ENCODE data around the gene PTX4. TPM values are rescaled to one million over a fixed set of nuclear protein-coding genes. Genes with fewer than 3 reads are reported as not detected.

Gene PTX4
- total and polyA plus RNA-seq, 5 donors = 0.09 to 0.28 (median 0.18) TPM; not detected in 2

DNA sequence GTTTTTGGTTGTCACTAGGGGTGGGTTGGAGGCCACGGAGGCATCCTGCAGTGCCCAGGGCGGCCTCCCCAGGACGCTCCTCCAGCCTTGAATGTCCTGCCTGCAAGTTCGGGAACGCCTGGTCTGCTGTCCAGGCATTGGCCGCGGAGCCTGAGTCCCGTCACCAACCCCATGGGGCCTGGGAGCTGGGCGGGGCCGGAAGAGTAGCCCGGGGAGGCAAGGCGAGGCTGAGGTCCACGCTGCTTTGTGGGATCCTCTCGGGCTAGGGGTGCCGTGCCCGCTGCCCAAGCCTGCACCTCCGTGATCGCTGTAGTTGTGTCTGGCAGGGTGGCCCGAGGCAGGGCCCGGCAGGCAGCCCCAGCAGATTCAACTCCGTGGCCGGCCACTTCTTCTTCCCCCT is 17.2 kb upstream of the PTX4 start:
- H3K4me3 ChIP-seq (ENCODE audit: low read length) = no peak overlapping the region
- H3K27me3 ChIP-seq (ENCODE audit: control insufficient read depth, insufficient read depth) = no peaks in the 10 kb centered on the region
- peak in 1 of 3 donors; percentile 55 for DNase-seq
- ATAC-seq = no peak
- H3K27ac ChIP-seq (ENCODE audit: low read length) = no peak overlapping the region
- intact Hi-C loops (cut with DNase I) = no loop called here
- peaks cover 4% of the 10 kb centered on the region for H3K4me1 ChIP-seq (ENCODE audit: control insufficient read depth, insufficient read depth, low read length)
- H3K9me3 ChIP-seq (ENCODE audit: control insufficient read depth, low read length) = no peaks in the 10 kb centered on the region
- WGBS = 91% methylated on average over 22 of the region's 22 CpGs

DNA sequence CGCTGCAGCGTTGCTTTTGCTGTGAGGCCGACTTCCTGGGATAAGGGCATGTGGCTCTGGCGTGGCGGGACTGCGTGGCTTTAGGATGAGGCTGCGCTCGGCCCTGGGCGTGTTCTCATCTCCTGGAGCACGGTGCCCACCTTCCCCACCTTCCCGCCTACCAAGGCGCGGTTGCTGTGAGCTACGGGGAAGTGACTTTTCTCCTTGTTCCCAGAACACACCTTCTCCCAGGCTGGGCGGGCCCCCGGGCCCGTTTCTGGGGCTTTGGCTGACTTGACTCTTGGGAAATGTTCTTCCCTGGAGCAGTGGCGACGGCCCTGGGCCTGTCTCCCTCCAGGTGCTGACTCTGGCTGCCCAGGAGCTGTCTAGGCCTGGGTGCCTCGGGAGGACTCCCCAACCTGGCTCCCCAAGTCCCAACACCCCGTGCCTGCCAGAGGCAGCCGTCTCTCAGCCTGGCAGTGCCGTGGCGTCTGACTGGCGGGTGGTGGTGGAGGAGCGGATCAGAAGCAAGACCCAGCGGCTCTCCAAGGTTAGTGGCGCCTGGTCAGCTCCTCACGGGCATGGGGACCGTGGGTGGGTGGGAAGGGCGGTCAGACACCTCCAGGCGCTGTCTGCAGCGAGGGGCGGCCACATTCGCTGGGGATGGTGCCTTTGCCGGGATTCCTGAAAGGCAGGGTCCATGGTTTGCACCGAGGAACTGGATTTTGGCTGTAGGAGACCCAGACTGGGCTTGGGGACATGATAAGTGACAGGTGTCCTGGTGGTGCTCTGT is 16.5 kb upstream of the PTX4 start:
- WGBS = 95% methylated on average over 37 of the region's 37 CpGs
- ATAC-seq = no peak

DNA sequence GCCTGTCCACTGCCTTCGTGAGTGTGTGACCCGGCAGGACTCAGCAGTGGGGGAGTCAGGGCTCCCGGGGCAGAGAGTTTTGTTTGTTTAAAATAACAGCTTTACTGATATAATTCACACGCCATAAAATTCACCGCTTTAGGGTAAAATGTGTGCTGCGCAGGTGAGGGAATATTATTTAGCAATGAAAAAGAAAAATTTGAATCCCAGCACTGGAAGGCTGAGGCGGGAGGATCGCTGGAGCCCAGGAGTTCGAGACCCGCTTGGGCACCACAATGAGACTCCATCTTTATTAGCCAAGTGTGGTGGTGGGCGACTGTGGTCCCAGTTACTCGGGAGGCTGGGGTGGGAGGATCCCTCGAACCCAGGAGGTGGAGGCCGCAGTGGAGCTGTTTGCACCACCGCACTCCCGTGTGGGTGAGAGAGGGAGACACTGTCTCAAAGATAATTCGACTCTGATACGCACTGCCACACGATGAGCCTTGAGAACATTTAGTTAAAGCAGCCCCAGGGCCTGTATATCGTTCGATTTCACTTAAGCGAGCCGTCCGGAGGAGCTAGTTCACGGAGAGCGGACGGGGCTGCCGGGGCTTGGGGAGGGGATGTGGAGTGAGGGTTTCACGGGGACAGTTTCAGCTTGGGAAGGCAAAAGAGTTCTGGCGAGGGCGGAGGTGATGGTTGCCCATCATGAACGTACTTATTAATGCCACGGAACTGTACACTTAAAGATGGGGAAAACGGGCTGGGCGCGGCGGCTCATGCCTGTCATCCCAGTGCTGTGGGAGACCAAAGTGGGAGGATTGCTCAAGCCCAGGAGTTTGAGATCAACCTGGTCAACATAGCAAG is 14.6 kb upstream of the PTX4 start:
- Histone ChIP-seq H3K27me3 (ENCODE audit: control insufficient read depth, insufficient read depth) (no peaks in the 10 kb centered on the region), H3K27ac (ENCODE audit: low read length) (no peak overlapping the region), H3K9me3 (ENCODE audit: control insufficient read depth, low read length) (no peaks in the 10 kb centered on the region), H3K4me1 (ENCODE audit: control insufficient read depth, insufficient read depth, low read length) (no peaks in the 10 kb centered on the region), H3K4me3 (ENCODE audit: low read length) (no peak overlapping the region)
- intact Hi-C loops (cut with DNase I) = no loop called here
- WGBS = 95% methylated on average over 37 of the region's 37 CpGs
- DNase-seq (no peak), ATAC-seq (no peak)

More for the DNA sequence above, 16.5 kb upstream of the PTX4 start:
- Histone ChIP-seq H3K27me3 (ENCODE audit: control insufficient read depth, insufficient read depth) (no peaks in the 10 kb centered on the region), H3K9me3 (ENCODE audit: control insufficient read depth, low read length) (no peaks in the 10 kb centered on the region), H3K4me3 (ENCODE audit: low read length) (no peak overlapping the region), H3K27ac (ENCODE audit: low read length) (no peak overlapping the region), H3K4me1 (ENCODE audit: control insufficient read depth, insufficient read depth, low read length) (peaks cover 4% of the 10 kb centered on the region)
- intact Hi-C loops (cut with DNase I) = no loop called here
- peak in 2 of 3 donors; percentile 33 to 56 for DNase-seq

DNA sequence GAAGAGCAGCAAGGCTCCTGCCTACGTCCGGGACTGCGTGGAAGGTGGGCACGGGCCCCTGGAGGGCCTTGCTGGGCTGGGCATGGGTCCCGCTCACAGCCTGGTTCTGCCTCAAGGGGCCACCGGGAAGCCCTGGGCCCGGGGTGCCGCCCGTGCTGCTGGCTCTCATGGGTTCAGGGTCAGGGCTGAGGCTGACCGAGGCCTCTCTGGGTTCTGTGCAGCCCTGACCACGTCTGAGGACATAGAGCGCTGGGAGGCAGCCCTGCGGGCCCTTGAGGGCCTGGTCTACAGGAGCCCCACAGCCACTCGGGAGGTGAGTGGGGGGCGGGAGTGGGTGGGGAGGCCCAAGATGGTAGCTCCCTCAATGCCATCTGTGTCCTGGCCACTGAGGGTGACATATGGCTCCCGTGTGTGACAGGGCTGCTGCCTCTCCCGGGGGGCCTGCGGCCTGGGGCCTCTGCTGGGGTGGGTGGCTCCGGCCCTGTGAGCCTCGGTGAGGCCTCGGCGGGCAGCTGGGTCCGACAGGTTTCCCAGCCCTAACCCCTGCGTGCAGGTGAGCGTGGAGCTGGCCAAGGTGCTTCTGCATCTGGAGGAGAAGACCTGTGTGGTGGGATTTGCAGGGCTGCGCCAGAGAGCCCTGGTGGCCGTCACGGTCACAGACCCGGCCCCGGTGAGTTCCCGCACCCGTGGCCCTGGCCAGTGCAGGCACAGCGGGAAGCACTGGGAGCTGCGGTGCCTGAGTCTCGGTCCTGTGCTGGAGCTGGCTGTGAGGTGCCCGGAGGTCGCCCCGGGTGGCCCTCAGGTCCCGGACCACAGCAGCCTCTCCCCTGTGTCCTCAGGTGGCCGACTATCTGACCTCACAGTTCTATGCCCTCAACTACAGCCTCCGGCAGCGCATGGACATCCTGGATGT is 13.6 kb upstream of the PTX4 start:
- intact Hi-C loops (cut with DNase I) = no loop called here
- Histone ChIP-seq H3K4me3 (ENCODE audit: low read length) (no peak overlapping the region), H3K27ac (ENCODE audit: low read length) (no peak overlapping the region), H3K27me3 (ENCODE audit: control insufficient read depth, insufficient read depth) (no peaks in the 10 kb centered on the region), H3K4me1 (ENCODE audit: control insufficient read depth, insufficient read depth, low read length) (no peaks in the 10 kb centered on the region), H3K9me3 (ENCODE audit: control insufficient read depth, low read length) (no peaks in the 10 kb centered on the region)
- ATAC-seq (no peak), DNase-seq (peak in 2 of 3 donors; percentile 42 to 49)
- WGBS = 95% methylated on average over 42 of the region's 42 CpGs

DNA sequence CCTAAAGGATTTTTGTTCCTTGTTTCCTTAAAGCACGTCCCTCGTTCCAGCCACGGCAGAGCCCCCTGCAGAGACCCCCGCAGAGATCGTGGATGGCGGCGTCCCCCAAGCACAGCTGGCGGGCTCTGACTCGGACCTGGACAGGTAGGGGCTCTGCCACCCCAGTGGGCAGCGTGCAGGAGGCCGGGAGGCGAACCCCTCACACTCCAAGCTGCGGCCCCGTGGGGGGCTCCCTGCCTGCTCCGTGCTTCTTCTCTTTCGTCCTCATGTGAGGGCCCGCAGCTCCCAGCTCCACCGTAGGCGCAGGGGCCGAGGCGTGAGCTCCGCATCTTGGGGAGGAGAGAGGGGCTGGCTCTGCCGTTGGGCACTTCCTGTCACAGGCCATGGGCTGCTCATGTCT is 12.9 kb upstream of the PTX4 start:
- no peaks in the 10 kb centered on the region for H3K9me3 ChIP-seq (ENCODE audit: control insufficient read depth, low read length)
- WGBS = 95% methylated on average over 23 of the region's 23 CpGs
- H3K4me3 ChIP-seq (ENCODE audit: low read length) = no peak overlapping the region
- H3K27me3 ChIP-seq (ENCODE audit: control insufficient read depth, insufficient read depth) = no peaks in the 10 kb centered on the region
- ATAC-seq (no peak), DNase-seq (peak in 1 of 3 donors; percentile 53)
- intact Hi-C loops (cut with DNase I) = no loop called here
- no peak overlapping the region for H3K27ac ChIP-seq (ENCODE audit: low read length)
- no peaks in the 10 kb centered on the region for H3K4me1 ChIP-seq (ENCODE audit: control insufficient read depth, insufficient read depth, low read length)

DNA sequence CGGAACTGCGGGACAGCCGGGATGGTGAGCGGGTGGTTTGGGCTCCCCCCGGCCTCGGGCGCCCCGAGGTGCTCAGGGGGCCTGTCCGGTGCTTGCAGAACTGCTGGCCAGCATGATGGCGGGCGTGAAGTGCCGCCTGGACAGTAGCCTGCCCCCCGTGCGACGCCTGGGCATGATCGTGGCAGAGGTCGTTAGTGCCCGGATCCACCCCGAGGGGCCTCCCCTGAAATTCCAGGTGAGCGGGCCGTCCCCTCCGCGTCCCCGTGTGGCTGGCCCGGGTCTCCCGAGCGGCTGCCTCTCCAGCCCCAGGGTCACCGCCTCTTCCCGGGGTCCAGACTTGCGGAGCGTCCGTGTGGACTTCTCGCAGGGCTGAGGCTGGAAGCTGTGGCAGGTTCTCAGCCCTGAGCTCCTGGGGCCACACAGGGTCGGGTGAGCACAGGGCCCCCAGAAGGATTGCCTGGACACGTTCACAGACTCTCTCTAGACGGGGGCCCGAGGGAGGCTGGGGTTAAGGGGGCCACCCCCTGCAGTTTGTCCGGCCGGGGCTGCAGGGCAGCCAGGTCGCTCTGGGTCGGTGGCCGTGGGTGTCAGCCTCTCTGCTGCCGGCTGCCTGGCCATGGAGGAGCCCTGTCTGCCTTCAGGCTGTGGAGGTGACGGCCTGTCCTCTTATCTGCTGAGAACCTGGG is 11.9 kb upstream of the PTX4 start:
- Histone ChIP-seq H3K27me3 (ENCODE audit: control insufficient read depth, insufficient read depth) (no peaks in the 10 kb centered on the region), H3K4me3 (ENCODE audit: low read length) (no peak overlapping the region), H3K27ac (ENCODE audit: low read length) (no peak overlapping the region), H3K4me1 (ENCODE audit: control insufficient read depth, insufficient read depth, low read length) (no peaks in the 10 kb centered on the region), H3K9me3 (ENCODE audit: control insufficient read depth, low read length) (no peaks in the 10 kb centered on the region)
- intact Hi-C loops (cut with DNase I) = no loop called here
- ATAC-seq (no peak), DNase-seq (peak in 2 of 3 donors; percentile 41 to 48)
- WGBS = 93% methylated on average over 44 of the region's 44 CpGs

DNA sequence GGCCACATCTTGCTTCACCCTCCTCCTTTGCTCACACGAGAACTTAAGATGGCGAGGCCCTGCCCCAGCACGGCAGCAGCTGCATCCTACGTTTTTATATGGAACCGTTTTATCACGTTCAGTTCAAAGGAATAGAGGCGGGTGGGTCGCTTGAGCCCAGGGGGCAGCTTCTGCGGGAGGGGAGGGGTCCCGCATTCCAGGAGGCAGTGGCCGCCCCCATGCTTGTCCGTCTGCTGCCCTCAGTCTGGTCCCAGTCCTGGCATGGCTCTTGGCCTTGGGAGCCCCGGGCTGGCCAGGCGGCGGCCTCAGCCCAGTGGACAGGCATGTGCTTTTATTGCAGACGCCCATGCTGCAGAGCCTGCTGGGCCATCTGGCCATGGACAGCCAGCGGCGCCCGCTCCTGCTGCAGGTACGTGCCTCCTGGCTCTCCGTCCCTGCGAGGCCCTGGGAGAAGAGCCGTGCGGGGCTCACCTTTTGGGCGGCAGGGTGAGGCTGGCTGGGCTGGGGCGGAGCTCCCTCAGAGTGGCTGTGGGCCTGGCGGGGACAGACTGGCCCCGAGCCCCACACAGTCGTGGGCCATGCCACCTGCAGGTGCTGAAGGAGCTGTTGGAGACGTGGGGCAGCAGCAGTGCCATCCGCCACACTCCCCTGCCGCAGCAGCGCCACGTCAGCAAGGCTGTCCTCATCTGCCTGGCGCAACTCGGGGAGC is 11.2 kb upstream of the PTX4 start:
- 92% methylated on average over 36 of the region's 36 CpGs for WGBS
- DNase-seq (peak in 2 of 3 donors; percentile 35 to 59), ATAC-seq (no peak)
- no peaks in the 10 kb centered on the region for H3K27me3 ChIP-seq (ENCODE audit: control insufficient read depth, insufficient read depth)
- H3K4me3 ChIP-seq (ENCODE audit: low read length) = no peak overlapping the region
- intact Hi-C loops (cut with DNase I) = loop anchor here in 1 of 4 donors (10.0 kb wide), 1 partner anchor 65 kb away; no protein-coding TSS in a partner anchor
- H3K27ac ChIP-seq (ENCODE audit: low read length) = no peak overlapping the region
- no peaks in the 10 kb centered on the region for H3K4me1 ChIP-seq (ENCODE audit: control insufficient read depth, insufficient read depth, low read length)
- H3K9me3 ChIP-seq (ENCODE audit: control insufficient read depth, low read length) = no peaks in the 10 kb centered on the region

DNA sequence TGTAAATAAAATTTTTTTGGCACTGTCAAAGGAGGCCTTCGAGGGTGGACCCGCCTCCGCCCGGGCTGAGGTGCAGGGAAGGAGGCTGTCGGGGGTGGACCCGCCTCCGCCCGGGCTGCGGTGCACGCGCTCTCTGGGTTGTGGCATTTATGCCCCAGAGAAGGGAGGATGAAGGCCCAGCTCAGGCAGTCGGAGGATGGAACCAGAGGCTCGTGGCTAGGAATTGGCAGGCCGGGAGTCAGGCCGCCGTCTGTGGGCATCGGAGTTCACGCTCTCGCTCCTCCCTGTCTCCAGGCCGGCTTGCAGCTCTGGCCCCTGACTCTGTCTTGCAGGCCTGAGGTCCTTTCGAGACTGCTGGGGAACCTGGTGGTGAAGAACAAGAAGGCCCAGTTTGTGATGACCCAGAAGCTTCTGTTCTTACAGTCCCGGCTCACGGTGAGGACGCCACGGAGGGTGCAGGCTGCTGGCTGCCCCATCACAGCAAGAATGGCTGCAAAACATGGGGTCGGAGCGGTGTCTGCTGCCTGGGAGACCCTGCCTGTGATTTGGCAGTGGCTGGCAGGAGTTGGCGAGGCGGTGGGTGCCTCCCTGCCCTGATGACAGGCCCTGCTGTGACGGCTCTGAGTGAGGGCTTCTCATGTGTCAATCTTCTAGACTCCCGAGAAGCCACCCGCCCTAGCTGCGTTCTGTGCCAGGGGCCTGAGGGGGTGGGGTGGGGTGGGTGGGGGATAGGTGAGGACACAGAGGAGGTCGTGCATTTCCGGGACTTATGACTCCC is 10.3 kb upstream of the PTX4 start:
- Histone ChIP-seq H3K4me3 (ENCODE audit: low read length) (no peak overlapping the region), H3K27ac (ENCODE audit: low read length) (no peak overlapping the region)
- WGBS = 91% methylated on average over 35 of the region's 35 CpGs

DNA sequence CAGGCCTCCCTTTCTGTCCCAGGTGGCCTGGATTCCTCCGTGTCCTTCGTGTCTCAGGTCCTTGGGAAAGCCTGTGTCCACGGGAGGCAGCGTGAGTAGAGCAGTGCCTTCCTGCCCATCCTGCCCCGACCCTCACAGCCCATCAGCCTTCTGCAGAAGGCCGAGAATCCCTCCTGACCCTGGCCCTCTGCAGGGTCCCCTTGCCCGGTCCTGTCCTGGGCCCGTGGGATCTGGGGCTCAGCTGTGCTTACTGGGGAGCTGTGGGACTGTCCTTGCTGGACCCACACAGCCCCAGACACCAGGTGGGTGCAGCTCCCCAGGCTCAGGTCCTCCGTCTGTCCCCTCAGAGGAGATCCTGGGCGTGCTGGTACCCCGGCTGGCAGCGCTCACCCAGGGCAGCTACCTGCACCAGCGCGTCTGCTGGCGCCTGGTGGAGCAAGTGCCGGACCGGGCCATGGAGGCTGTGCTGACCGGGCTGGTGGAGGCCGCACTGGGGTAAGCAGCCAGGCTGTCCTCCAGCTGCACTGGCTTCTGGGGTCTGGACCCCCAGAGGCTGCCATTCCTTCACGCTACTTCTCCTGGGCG is 8.4 kb upstream of the PTX4 start:
- Histone ChIP-seq H3K27me3 (ENCODE audit: control insufficient read depth, insufficient read depth) (no peaks in the 10 kb centered on the region), H3K4me1 (ENCODE audit: control insufficient read depth, insufficient read depth, low read length) (peaks cover 4% of the 10 kb centered on the region), H3K27ac (ENCODE audit: low read length) (no peak overlapping the region), H3K9me3 (ENCODE audit: control insufficient read depth, low read length) (no peaks in the 10 kb centered on the region), H3K4me3 (ENCODE audit: low read length) (no peak overlapping the region)
- WGBS = 93% methylated on average over 21 of the region's 21 CpGs
- ATAC-seq (no peak), DNase-seq (peak in 2 of 3 donors; percentile 36 to 48)
- intact Hi-C loops (cut with DNase I) = loop anchor here in 1 of 4 donors (10.0 kb wide), 1 partner anchor 68 kb away; no protein-coding TSS in a partner anchor

More for the DNA sequence above, 10.3 kb upstream of the PTX4 start:
- H3K27me3 ChIP-seq (ENCODE audit: control insufficient read depth, insufficient read depth) = no peaks in the 10 kb centered on the region
- H3K9me3 ChIP-seq (ENCODE audit: control insufficient read depth, low read length) = no peaks in the 10 kb centered on the region
- intact Hi-C loops (cut with DNase I) = loop anchor here in 1 of 4 donors (10.0 kb wide), 1 partner anchor 66 kb away; no protein-coding TSS in a partner anchor
- peaks cover 4% of the 10 kb centered on the region for H3K4me1 ChIP-seq (ENCODE audit: control insufficient read depth, insufficient read depth, low read length)
- DNase-seq (peak in 2 of 3 donors; percentile 27 to 51), ATAC-seq (no peak)
